ENCODE results near the gene VNN1. TPM values are rescaled to one million over a fixed set of nuclear protein-coding genes. Genes with fewer than 3 reads are reported as not detected.
A peak's percentile ranks its signal among the peaks of the same experiment; 100 is the strongest.
"Not testable (repeated sequence)": the region's sequence is repeated elsewhere in the genome, so short reads cannot be mapped to it uniquely, and the experiment has no call there.

The VNN1 gene
- total and polyA plus RNA-seq, 4 donors: 0.08 to 0.50 (median 0.13) TPM

DNA sequence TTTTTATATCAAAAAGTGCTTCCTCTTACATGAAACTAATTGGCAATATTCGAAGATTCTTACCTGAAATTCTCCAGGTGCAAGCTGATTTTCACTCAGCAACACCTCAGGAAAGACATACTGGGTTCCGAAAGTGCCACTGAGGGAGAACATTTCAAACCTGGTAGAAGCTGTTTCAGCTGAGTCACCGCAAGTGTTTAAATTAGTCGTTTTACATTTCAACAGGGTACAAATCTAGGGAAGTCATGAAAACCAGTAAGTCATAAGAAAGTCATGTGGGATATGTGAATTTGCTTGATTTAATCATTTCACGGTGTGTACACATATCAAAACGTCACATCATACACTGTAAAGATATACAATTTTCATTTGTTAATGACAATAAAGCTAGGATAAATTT lies 29.6 kb downstream of the VNN1 start:
- Histone ChIP-seq H3K4me3 (ENCODE audit: low read depth, low read length) (no peak overlapping the region), H3K27me3 (ENCODE audit: control insufficient read depth, insufficient read depth, low read length) (no peaks in the 10 kb centered on the region), H3K9me3 (ENCODE audit: control insufficient read depth, insufficient read depth, low read length) (no peaks in the 10 kb centered on the region), H3K36me3 (ENCODE audit: control insufficient read depth, insufficient read depth, low read length) (no peaks in the 10 kb centered on the region), H3K4me1 (ENCODE audit: control insufficient read depth, insufficient read depth, low read length) (no peaks in the 10 kb centered on the region), H3K27ac (ENCODE audit: low read depth, low read length) (no peak overlapping the region)
- no peak for DNase-seq (ENCODE audit: low read depth in 4 of 6, low spot score in 6 of 6)
- WGBS (ENCODE audit: insufficient coverage): 73% methylated on average over 2 of the region's 6 CpGs

DNA sequence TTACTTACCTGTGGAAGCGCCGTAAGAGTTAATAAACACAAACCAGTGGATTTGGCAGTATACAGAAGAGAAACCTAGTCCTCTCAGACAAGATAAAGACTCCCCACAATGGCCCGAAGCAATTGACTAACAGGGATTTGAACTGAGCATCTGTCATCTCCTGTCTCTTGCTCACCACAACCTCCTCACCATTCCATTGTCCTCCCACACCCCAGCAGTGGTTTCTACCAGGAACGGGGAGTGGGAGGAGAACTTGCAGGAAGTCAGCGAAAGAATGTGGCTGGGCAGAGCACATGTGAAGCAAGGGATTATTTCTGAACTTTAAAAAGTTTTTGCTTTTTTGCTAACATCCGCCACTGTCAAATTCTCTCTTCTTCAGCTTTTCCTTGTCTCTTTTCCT lies 30.3 kb downstream of the VNN1 start:
- Histone ChIP-seq H3K36me3 (ENCODE audit: control insufficient read depth, insufficient read depth, low read length) (no peaks in the 10 kb centered on the region), H3K9me3 (ENCODE audit: control insufficient read depth, insufficient read depth, low read length) (no peaks in the 10 kb centered on the region), H3K4me1 (ENCODE audit: control insufficient read depth, insufficient read depth, low read length) (no peaks in the 10 kb centered on the region), H3K27ac (ENCODE audit: low read depth, low read length) (no peak overlapping the region), H3K27me3 (ENCODE audit: control insufficient read depth, insufficient read depth, low read length) (no peaks in the 10 kb centered on the region), H3K4me3 (ENCODE audit: low read depth, low read length) (no peak overlapping the region)
- WGBS (ENCODE audit: insufficient coverage): 100% methylated on average over 1 of the region's 6 CpGs
- no peak for DNase-seq (ENCODE audit: low read depth in 4 of 6, low spot score in 6 of 6)

DNA sequence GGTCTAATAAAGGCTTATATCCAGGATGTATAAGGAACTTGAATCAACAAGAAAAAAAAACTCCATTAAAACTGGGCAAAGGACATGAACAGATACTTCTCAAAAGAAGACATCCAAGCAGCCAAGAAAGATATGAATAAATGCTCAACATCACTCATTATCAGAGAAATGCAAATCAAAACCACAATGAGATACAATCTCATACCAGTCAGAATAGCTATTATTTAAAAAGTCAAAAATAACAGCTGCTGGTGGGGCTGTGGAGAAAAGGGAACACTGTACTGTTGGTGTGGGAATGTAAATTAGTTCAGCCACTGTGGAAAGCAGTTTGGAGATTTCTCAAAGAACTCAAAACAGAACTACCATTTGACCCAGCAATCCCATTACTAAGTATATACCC lies 34.8 kb downstream of the VNN1 start:
- H3K36me3 ChIP-seq (ENCODE audit: control insufficient read depth, insufficient read depth, low read length); H3K27ac ChIP-seq (ENCODE audit: low read depth, low read length); DNase-seq (ENCODE audit: low read depth in 4 of 6, low spot score in 6 of 6); H3K27me3 ChIP-seq (ENCODE audit: control insufficient read depth, insufficient read depth, low read length); H3K4me3 ChIP-seq (ENCODE audit: low read depth, low read length); H3K9me3 ChIP-seq (ENCODE audit: control insufficient read depth, insufficient read depth, low read length); H3K4me1 ChIP-seq (ENCODE audit: control insufficient read depth, insufficient read depth, low read length): not testable (repeated sequence)

DNA sequence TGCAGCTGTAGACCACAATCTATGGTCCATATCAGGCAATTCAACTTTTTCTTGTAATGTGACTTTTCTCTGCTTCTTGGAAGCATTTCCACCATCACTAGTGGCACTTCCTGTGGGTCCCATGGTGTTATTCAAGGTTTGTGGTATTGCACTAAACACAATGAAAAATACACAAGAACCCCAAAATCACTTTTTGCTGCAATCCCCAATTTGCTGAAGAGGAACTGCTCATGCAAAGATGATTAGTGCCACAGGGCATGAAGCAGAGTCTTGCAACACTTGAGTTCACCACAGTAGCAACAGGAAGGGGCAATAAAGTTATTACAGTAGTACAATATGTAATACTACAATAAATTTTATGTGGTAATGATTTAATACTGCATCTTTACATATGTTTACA lies 38.1 kb downstream of the VNN1 start:
- Histone ChIP-seq H3K27ac (ENCODE audit: low read depth, low read length) (no peak overlapping the region), H3K27me3 (ENCODE audit: control insufficient read depth, insufficient read depth, low read length) (no peaks in the 10 kb centered on the region), H3K9me3 (ENCODE audit: control insufficient read depth, insufficient read depth, low read length) (no peaks in the 10 kb centered on the region), H3K4me1 (ENCODE audit: control insufficient read depth, insufficient read depth, low read length) (no peaks in the 10 kb centered on the region), H3K4me3 (ENCODE audit: low read depth, low read length) (no peak overlapping the region), H3K36me3 (ENCODE audit: control insufficient read depth, insufficient read depth, low read length) (no peaks in the 10 kb centered on the region)
- DNase-seq (ENCODE audit: low read depth in 4 of 6, low spot score in 6 of 6): no peak

DNA sequence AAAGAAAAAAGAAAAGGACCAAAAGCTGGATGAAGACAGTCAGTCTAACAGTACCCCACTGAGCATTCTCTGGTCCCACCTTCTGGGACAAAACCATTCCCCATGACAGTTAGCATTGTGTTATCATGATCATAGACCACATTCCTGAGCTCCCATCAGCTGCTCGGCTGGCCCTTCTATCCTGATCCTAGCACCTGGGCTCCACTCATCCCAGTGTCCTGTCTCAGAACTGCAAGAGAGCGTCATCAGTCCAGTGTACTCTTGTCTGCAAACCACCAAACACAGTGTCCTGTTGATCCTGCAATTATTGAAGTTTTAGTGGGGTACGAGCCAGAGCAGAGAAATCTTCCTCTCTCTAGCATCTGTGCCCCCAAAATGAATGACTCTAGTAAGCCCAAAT lies 38.9 kb downstream of the VNN1 start:
- WGBS (ENCODE audit: insufficient coverage): 78% methylated on average over 1 of the region's 3 CpGs

DNA sequence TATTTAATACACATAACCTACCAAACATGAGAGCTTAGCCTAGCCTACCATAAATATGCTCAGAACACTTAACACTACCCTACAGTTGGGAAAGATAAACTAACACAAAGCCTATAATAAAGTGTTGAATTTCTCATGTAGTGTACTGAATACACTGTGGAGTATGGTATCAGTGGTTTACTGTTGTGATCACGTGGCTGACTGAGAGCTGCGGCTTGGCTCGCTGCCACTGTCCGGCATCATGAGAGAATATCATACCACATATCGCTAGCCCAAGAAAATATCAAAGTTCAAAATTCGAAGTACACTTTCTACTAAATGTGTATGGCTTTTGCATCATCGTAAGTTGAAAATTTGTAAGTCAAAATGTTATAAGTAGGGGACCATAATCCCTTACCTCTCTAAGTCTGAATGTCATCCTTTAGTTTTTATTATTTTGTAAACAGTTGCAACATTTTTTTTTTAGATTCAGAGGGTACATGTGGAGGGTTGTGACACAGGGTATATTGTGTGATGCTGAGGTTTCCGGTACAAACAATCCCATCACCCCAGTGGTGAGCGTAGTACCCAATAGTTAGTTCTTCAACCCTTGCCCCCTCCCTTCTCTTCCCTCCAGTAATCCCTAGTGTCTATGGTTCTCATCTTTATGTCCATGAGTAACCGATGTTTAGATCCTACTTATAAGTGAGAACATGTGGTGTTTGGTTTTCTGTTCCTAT lies 40.3 kb downstream of the VNN1 start:
- H3K4me3 ChIP-seq (ENCODE audit: low read depth, low read length): no peak overlapping the region
- WGBS (ENCODE audit: insufficient coverage): no CpG with 5 or more reads among the region's 10 CpGs
- no peak for DNase-seq (ENCODE audit: low read depth in 4 of 6, low spot score in 6 of 6)

More for the DNA sequence above, 38.9 kb downstream of the VNN1 start:
- H3K4me3 ChIP-seq (ENCODE audit: low read depth, low read length): no peak overlapping the region
- no peaks in the 10 kb centered on the region for H3K9me3 ChIP-seq (ENCODE audit: control insufficient read depth, insufficient read depth, low read length)
- no peak overlapping the region for H3K27ac ChIP-seq (ENCODE audit: low read depth, low read length)
- H3K4me1 ChIP-seq (ENCODE audit: control insufficient read depth, insufficient read depth, low read length): no peaks in the 10 kb centered on the region
- DNase-seq (ENCODE audit: low read depth in 4 of 6, low spot score in 6 of 6): no peak
- no peaks in the 10 kb centered on the region for H3K36me3 ChIP-seq (ENCODE audit: control insufficient read depth, insufficient read depth, low read length)
- no peaks in the 10 kb centered on the region for H3K27me3 ChIP-seq (ENCODE audit: control insufficient read depth, insufficient read depth, low read length)

DNA sequence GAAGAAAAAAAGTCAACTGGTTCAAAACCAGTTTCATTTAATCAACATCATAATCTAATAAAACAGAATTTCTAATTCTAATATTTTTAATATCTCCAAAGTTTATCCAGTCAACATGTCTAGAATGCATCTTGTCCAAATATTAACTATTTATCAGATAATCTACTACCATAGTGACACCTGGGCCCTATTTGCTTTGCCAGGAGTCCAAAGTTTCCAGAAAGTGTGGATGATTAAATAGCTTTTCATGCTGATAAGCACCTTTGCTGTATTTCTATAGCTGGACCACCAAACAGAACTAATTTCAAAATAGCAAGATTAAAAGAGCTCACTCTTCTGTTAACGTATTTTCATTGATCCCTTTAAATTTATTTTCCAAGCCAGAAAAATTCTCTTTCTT lies 42.6 kb downstream of the VNN1 start:
- DNase-seq (ENCODE audit: low read depth in 4 of 6, low spot score in 6 of 6): no peak
- H3K27ac ChIP-seq (ENCODE audit: low read depth, low read length): no peak overlapping the region
- no CpG with 5 or more reads among the region's 1 CpG for WGBS (ENCODE audit: insufficient coverage)
- no peaks in the 10 kb centered on the region for H3K4me1 ChIP-seq (ENCODE audit: control insufficient read depth, insufficient read depth, low read length)
- no peak overlapping the region for H3K4me3 ChIP-seq (ENCODE audit: low read depth, low read length)
- H3K9me3 ChIP-seq (ENCODE audit: control insufficient read depth, insufficient read depth, low read length): no peaks in the 10 kb centered on the region
- H3K36me3 ChIP-seq (ENCODE audit: control insufficient read depth, insufficient read depth, low read length): no peaks in the 10 kb centered on the region
- H3K27me3 ChIP-seq (ENCODE audit: control insufficient read depth, insufficient read depth, low read length): no peaks in the 10 kb centered on the region

More for the DNA sequence above, 40.3 kb downstream of the VNN1 start:
- Histone ChIP-seq H3K27ac (ENCODE audit: low read depth, low read length) (no peak overlapping the region), H3K4me1 (ENCODE audit: control insufficient read depth, insufficient read depth, low read length) (no peaks in the 10 kb centered on the region), H3K27me3 (ENCODE audit: control insufficient read depth, insufficient read depth, low read length) (no peaks in the 10 kb centered on the region), H3K36me3 (ENCODE audit: control insufficient read depth, insufficient read depth, low read length) (no peaks in the 10 kb centered on the region), H3K9me3 (ENCODE audit: control insufficient read depth, insufficient read depth, low read length) (no peaks in the 10 kb centered on the region)

DNA sequence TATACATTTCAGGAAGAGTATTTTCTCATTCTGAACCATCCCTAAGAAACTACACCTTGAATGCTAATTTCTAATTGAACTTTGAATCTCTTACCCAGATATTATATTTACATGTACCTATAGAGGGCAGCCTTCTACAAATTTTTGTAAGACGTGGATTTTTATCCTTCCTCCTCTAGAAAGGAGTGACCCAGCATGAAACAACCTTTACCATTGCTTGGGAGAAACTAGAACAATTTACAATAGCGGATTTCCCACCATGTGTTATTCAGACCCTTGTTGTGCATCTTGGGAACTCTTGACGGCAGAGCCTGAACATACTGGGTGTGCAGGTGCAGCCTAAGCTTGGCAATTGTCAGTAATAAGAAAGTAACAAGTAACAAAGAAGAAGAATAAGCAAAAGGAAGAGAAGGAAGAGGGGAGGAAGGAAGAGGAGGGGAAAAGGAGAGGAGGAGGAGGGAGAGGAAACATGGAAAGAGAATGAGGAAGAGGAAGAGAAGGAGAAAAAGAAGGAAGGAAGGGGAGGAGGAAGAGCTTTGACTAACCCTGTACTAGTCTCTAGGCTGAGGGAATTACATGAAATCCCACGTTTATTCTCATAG lies 44.1 kb downstream of the VNN1 start:
- H3K4me1 ChIP-seq (ENCODE audit: control insufficient read depth, insufficient read depth, low read length): no peaks in the 10 kb centered on the region
- H3K4me3 ChIP-seq (ENCODE audit: low read depth, low read length): no peak overlapping the region
- H3K27ac ChIP-seq (ENCODE audit: low read depth, low read length): no peak overlapping the region
- peak in 3 of 6 donors; percentile 4 to 59 (median 41) for DNase-seq (ENCODE audit: low read depth in 4 of 6, low spot score in 6 of 6)
- WGBS (ENCODE audit: insufficient coverage): 19% methylated on average over 2 of the region's 4 CpGs
- H3K36me3 ChIP-seq (ENCODE audit: control insufficient read depth, insufficient read depth, low read length): no peaks in the 10 kb centered on the region
- no peaks in the 10 kb centered on the region for H3K9me3 ChIP-seq (ENCODE audit: control insufficient read depth, insufficient read depth, low read length)
- no peaks in the 10 kb centered on the region for H3K27me3 ChIP-seq (ENCODE audit: control insufficient read depth, insufficient read depth, low read length)

DNA sequence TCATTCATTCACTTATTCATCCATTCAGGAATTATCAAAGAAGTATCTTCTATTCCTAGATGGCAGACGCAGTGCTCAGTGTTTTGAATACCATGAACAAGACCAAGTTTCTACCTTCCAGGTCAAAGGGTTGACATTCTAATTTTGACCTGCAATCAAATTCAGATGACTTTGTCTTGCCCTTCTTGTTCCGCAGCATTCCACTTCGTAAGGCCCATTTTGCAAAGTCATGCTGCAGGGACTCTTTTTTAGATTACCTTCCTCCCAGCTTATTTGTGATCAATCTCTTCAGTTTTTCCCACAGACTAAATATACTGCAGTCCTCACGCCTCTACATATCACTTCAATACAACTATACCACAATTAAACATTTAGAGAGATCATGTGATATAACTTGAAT lies 47.7 kb downstream of the VNN1 start:
- H3K36me3 ChIP-seq (ENCODE audit: control insufficient read depth, insufficient read depth, low read length): no peaks in the 10 kb centered on the region
- no peak overlapping the region for H3K27ac ChIP-seq (ENCODE audit: low read depth, low read length)
- DNase-seq (ENCODE audit: low read depth in 4 of 6, low spot score in 6 of 6): no peak
- H3K4me3 ChIP-seq (ENCODE audit: low read depth, low read length): no peak overlapping the region
- 90% methylated on average over 3 of the region's 4 CpGs for WGBS (ENCODE audit: insufficient coverage)
- no peaks in the 10 kb centered on the region for H3K9me3 ChIP-seq (ENCODE audit: control insufficient read depth, insufficient read depth, low read length)
- H3K27me3 ChIP-seq (ENCODE audit: control insufficient read depth, insufficient read depth, low read length): no peaks in the 10 kb centered on the region
- no peaks in the 10 kb centered on the region for H3K4me1 ChIP-seq (ENCODE audit: control insufficient read depth, insufficient read depth, low read length)

DNA sequence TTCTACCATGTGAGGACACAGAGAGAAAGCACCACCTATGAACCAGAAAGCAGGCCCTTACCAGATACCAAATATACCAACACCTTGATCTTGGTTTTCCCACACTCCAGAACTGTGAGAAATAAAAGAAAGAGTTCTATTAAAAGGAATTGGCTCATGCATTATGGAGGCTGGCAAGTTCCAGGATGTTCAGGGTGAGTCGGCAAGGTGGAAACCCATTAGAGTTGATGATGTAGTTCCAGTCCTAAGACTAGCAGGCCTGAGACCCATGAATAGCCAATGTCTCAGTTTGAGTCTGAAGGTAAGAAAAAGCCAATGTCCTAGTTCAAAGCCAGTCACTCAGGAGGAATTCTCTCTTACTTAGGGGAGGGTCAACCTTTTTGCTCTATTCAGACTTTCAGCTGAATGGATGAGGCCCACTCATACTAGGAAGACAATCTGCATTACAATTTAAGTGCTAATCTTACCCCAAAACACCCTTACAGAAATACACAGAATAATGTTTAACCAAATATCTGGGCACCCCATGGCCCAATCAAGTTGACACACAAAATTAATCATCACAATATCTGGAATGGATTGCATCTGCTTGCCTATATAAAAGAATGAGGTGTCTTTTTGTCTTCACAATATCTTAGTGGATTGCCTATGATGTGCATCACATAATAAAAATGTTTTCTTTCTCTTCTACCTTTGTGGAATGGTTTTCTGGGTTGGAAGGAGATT lies 49.4 kb downstream of the VNN1 start:
- Histone ChIP-seq H3K27ac (ENCODE audit: low read depth, low read length) (no peak overlapping the region), H3K9me3 (ENCODE audit: control insufficient read depth, insufficient read depth, low read length) (no peaks in the 10 kb centered on the region), H3K4me3 (ENCODE audit: low read depth, low read length) (no peak overlapping the region), H3K36me3 (ENCODE audit: control insufficient read depth, insufficient read depth, low read length) (no peaks in the 10 kb centered on the region), H3K27me3 (ENCODE audit: control insufficient read depth, insufficient read depth, low read length) (no peaks in the 10 kb centered on the region), H3K4me1 (ENCODE audit: control insufficient read depth, insufficient read depth, low read length) (no peaks in the 10 kb centered on the region)
- 100% methylated on average over 1 of the region's 1 CpG for WGBS (ENCODE audit: insufficient coverage)
- DNase-seq (ENCODE audit: low read depth in 4 of 6, low spot score in 6 of 6): no peak

Data from spinal cord (tissue), 10 donors.